Body of pancreas (tissue), 4 donors: ENCODE data around the gene WARS2. TPM values are rescaled to one million over a fixed set of nuclear protein-coding genes. Genes with fewer than 3 reads are reported as not detected.
"Not testable (repeated sequence)": the region's sequence is repeated elsewhere in the genome, so short reads cannot be mapped to it uniquely, and the experiment has no call there.

Experiments
- ATAC-seq: fragments of 150-250 bp; one replicate; pipeline ENCODE4 v1.9.1; 2016
- DNase-seq, 4 donors: peaks; one replicate each; pipeline ENCODE4 v3.0.0-alpha.2; 2019
- H3K27ac ChIP-seq, 4 donors: fragments of 200-600 bp; sonication (generic); 1 replicate in 3 of 4; 2 replicates in 1 of 4; pipeline versions ENCODE4 v1.5.1 to v1.6.1; 2016 to 2019; ENCODE audit warnings: mild to moderate bottlenecking in 1 of 4, mixed read lengths in 1 of 4, moderate library complexity in 1 of 4
- H3K27me3 ChIP-seq, 2 donors: fragments of 200-600 bp; sonication (generic); one replicate each; pipeline ENCODE4 v1.6.0; 2016; ENCODE audit warnings: mild to moderate bottlenecking in 1 of 2
- H3K36me3 ChIP-seq, 2 donors: fragments of 200-600 bp; sonication (generic); replicated peaks in 1 of 2; 2 replicates each; pipeline ENCODE4 v1.5.1; 2016; ENCODE audit warnings: low read depth in 2 of 2; ENCODE audit not compliant: insufficient read depth in 1 of 2
- H3K4me1 ChIP-seq: fragments of 200-600 bp; sonication (generic); one replicate; pipeline ENCODE4 v1.6.0; 2016
- H3K4me3 ChIP-seq, 2 donors: fragments of 200-600 bp; sonication (generic); 1 replicate in 1 of 2; 2 replicates in 1 of 2; pipeline ENCODE4 v1.5.1; 2016 to 2019
- H3K9me3 ChIP-seq, 3 donors: fragments of 200-600 bp; sonication (generic); 1 replicate in 2 of 3; 2 replicates in 1 of 3; pipeline ENCODE4 v1.5.1; 2016
- CTCF ChIP-seq, 7 experiments: fragments of 450-650 bp in 4 of 7; fragments of 200-600 bp in 3 of 7; sonication (generic) in 3 of 7; IDR thresholded peaks; one replicate each; pipeline ENCODE4 v1.5.1; 2016 to 2019; ENCODE audit warnings: antibody characterized with exemption in 7 of 7
- POLR2A ChIP-seq, 3 donors: fragments of 450-650 bp; IDR thresholded peaks; one replicate each; pipeline ENCODE4 v1.6.1; 2016; ENCODE audit warnings: antibody characterized with exemption in 3 of 3, mild to moderate bottlenecking in 2 of 3
- WGBS, 2 donors: methylation state at CpG; one replicate each; pipeline ENCODE4 v1.1.5; 2017; 5-methylcytosine and 5-hydroxymethylcytosine counted together
- intact Hi-C: fragments of 100-400 bp; cut with DNase I; formaldehyde crosslinking; loops from one replicate; pipeline ENCODE4 v1.15.1; 2023
- total RNA-seq, 2 donors: library from RNA; depleted of rRNA; stranded (reverse); fragments of >200 nt; gene quantifications; one replicate each; pipeline ENCODE4 v1.1.0, GENCODE V29; 2016

Gene WARS2
- total RNA-seq, 2 donors from 2014 or later, result 4.9 to 11.7 TPM

GRCh38 chr1:119133987-119134386 lies 6.5 kb downstream of the WARS2 start:
- no peak overlapping the region for H3K27ac ChIP-seq
- H3K4me1 ChIP-seq, result peaks cover 3% of the 10 kb centered on the region
- H3K9me3 ChIP-seq, result no peaks in the 10 kb centered on the region
- DNase-seq (no peak), ATAC-seq (no peak)
- TF ChIP-seq POLR2A (IDR thresholded peaks at IDR 0.05) (no peak), CTCF (IDR thresholded peaks at IDR 0.05) (no peak)
- H3K4me3 ChIP-seq, result no peak overlapping the region
- 93 to 97% methylated on average over 1 of the region's 1 CpG for WGBS, 2 donors
- intact Hi-C loops, result no loop called here
- no peaks in the 10 kb centered on the region for H3K36me3 ChIP-seq
- H3K27me3 ChIP-seq, result no peaks in the 10 kb centered on the region

- intact Hi-C loops, result no loop called here
- H3K36me3 ChIP-seq, result no peaks in the 10 kb centered on the region
- H3K9me3 ChIP-seq, result no peaks in the 10 kb centered on the region
- TF ChIP-seq POLR2A (IDR thresholded peaks at IDR 0.05) (no peak), CTCF (IDR thresholded peaks at IDR 0.05) (no peak)
- H3K27me3 ChIP-seq, result no peaks in the 10 kb centered on the region
- no peak for ATAC-seq
- H3K27ac ChIP-seq, result no peak overlapping the region
- WGBS, 2 donors, result 84 to 88% methylated on average over 2 to 3 of the region's 3 CpGs
- peak in 3 of 4 donors; percentile 13 to 21 (median 15) for DNase-seq
- no peak overlapping the region for H3K4me3 ChIP-seq
- no peaks in the 10 kb centered on the region for H3K4me1 ChIP-seq
Measured at GRCh38 chr1:119132179-119132578, 8.3 kb downstream of the WARS2 start.

- TF ChIP-seq CTCF (IDR thresholded peaks at IDR 0.05), result no peak
- no peak for TF ChIP-seq POLR2A (IDR thresholded peaks at IDR 0.05)
- intact Hi-C loops, result no loop called here
- Histone ChIP-seq H3K27me3 (no peaks in the 10 kb centered on the region), H3K27ac (no peak overlapping the region), H3K4me3 (no peak overlapping the region), H3K36me3 (no peaks in the 10 kb centered on the region), H3K4me1 (no peaks in the 10 kb centered on the region), H3K9me3 (peaks cover 0 to 5% (median 0%) of the 10 kb centered on the region in 3 donors)
- ATAC-seq (no peak), DNase-seq (no peak)
- 100% methylated on average over 1 of the region's 1 CpG for WGBS, 2 donors
Measured at GRCh38 chr1:119125874-119126273, 14.6 kb downstream of the WARS2 start.

- DNase-seq (no peak), ATAC-seq (no peak)
- Histone ChIP-seq H3K36me3 (no peaks in the 10 kb centered on the region), H3K4me3 (no peak overlapping the region), H3K27me3 (no peaks in the 10 kb centered on the region), H3K9me3 (peaks cover 0 to 5% (median 0%) of the 10 kb centered on the region in 3 donors), H3K4me1 (no peaks in the 10 kb centered on the region), H3K27ac (no peak overlapping the region)
- WGBS, 2 donors, result 80 to 87% methylated on average over 3 of the region's 3 CpGs
- no peak for TF ChIP-seq CTCF (IDR thresholded peaks at IDR 0.05)
- TF ChIP-seq POLR2A (IDR thresholded peaks at IDR 0.05), result no peak
- intact Hi-C loops, result no loop called here
Measured at GRCh38 chr1:119124764-119125163, 15.7 kb downstream of the WARS2 start.

GRCh38 chr1:119121872-119122271 lies 18.6 kb downstream of the WARS2 start:
- H3K9me3 ChIP-seq, H3K4me3 ChIP-seq, ATAC-seq, intact Hi-C loops, H3K4me1 ChIP-seq, H3K27me3 ChIP-seq, H3K36me3 ChIP-seq, H3K27ac ChIP-seq, DNase-seq: not testable (repeated sequence)
- 71 to 73% methylated on average over 1 of the region's 1 CpG for WGBS, 2 donors
